Stimulated activated CD8-positive, alpha-beta memory T cell treated with anti-CD3 and anti-CD28 coated beads, Interleukin-7, amount 100 ng/mL, for 4 hours (primary cell): ENCODE results near the gene ATE1.
"Not testable (repeated sequence)": the region's sequence is repeated elsewhere in the genome, so short reads cannot be mapped to it uniquely, and the experiment has no call there.

Source experiments
- DNase-seq, 2 donors: peaks; one replicate each; pipeline ENCODE4 v3.0.0-alpha.2; 2020; ENCODE audit warnings: low read depth in 2 of 2

ATE1 gene

GRCh38 chr10:121927841-121928527 lies at the start of gene ATE1:
Gene ATE1 (minus strand): TSS chr10:121928031. CDS start chr10:121927949, 82 bp downstream.
- peak; percentile 47 to 76 for DNase-seq

GRCh38 chr10:121976607-121977006 lies 48.8 kb upstream of the ATE1 start:
- no peak for DNase-seq

GRCh38 chr10:121975295-121976086 lies 47.7 kb upstream of the ATE1 start:
- no peak for DNase-seq

GRCh38 chr10:121974535-121975294 lies 46.9 kb upstream of the ATE1 start, which contains the start of gene NSMCE4A:
Gene NSMCE4A (minus strand): TSS chr10:121975217. CDS start chr10:121975165, 52 bp downstream.
- DNase-seq: peak; percentile 35 to 67

- DNase-seq: no peak
These were observed 46.2 kb upstream of the ATE1 start for GRCh38 chr10:121974019-121974534.

GRCh38 chr10:121969086-121969485 lies 41.3 kb upstream of the ATE1 start:
- DNase-seq: not testable (repeated sequence)

GRCh38 chr10:121965996-121966395 lies 38.2 kb upstream of the ATE1 start:
- DNase-seq: no peak

GRCh38 chr10:121961456-121961855 lies 33.6 kb upstream of the ATE1 start:
- no peak for DNase-seq

GRCh38 chr10:121959671-121960070 lies 31.8 kb upstream of the ATE1 start:
- DNase-seq: no peak

- DNase-seq: no peak
These were observed 28.6 kb upstream of the ATE1 start for GRCh38 chr10:121956111-121957061.

GRCh38 chr10:121952226-121952625 lies 24.4 kb upstream of the ATE1 start:
- no peak for DNase-seq

GRCh38 chr10:121949451-121949850 lies 21.6 kb upstream of the ATE1 start:
- no peak for DNase-seq

GRCh38 chr10:121949049-121949448 lies 21.2 kb upstream of the ATE1 start:
- no peak for DNase-seq

GRCh38 chr10:121947343-121948330 lies 19.8 kb upstream of the ATE1 start:
- no peak for DNase-seq

GRCh38 chr10:121942749-121943416 lies 15.1 kb upstream of the ATE1 start:
- DNase-seq: no peak

- DNase-seq: no peak
These were observed 13.7 kb upstream of the ATE1 start for GRCh38 chr10:121941532-121941931.

GRCh38 chr10:121936295-121936694 lies 8.5 kb upstream of the ATE1 start:
- no peak for DNase-seq

GRCh38 chr10:121935702-121936101 lies 7.9 kb upstream of the ATE1 start:
- no peak for DNase-seq
